Measurements from ENCODE around the gene TSPAN18.

The TSPAN18 gene

GRCh38 chr11:44797051-44797450, 70.3 kb downstream of the TSPAN18 start:
- TF ChIP-seq CTCF (IDR thresholded peaks at IDR 0.05; ENCODE audit: borderline replicate concordance, insufficient read depth, low read depth, low read length): no peak
- H3K4me3 ChIP-seq (ENCODE audit: low read depth, low read length): no peak overlapping the region

- H3K4me3 ChIP-seq (ENCODE audit: low read depth, low read length): no peak overlapping the region
- TF ChIP-seq CTCF (IDR thresholded peaks at IDR 0.05; ENCODE audit: borderline replicate concordance, insufficient read depth, low read depth, low read length): no peak
Observed at GRCh38 chr11:44797886-44798606, 71.3 kb downstream of the TSPAN18 start.

DNA sequence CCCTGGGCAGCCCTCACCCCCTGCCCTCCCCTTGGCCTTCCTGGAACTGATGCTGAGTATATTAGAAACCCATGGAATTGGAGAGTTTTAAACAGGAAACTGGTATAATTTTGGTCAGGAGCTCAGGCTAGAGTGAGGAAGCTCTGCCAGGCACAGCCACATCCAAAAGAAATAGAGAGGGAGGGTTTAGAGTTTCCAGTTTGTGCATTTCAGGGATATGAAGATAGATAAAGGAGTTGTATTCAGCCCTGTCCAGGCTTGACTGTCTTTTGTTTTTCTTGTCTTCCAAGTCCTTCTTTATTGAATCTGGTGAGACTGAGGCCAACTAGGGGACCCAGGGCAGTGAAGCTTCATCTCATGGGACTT, 71.8 kb downstream of the TSPAN18 start:
- H3K4me3 ChIP-seq (ENCODE audit: low read depth, low read length): no peak overlapping the region
- no peak for TF ChIP-seq CTCF (IDR thresholded peaks at IDR 0.05; ENCODE audit: borderline replicate concordance, insufficient read depth, low read depth, low read length)

- no peak for TF ChIP-seq CTCF (IDR thresholded peaks at IDR 0.05; ENCODE audit: borderline replicate concordance, insufficient read depth, low read depth, low read length)
- no peak overlapping the region for H3K4me3 ChIP-seq (ENCODE audit: low read depth, low read length)
Observed at GRCh38 chr11:44799012-44799411, 72.2 kb downstream of the TSPAN18 start.

- TF ChIP-seq CTCF (IDR thresholded peaks at IDR 0.05; ENCODE audit: borderline replicate concordance, insufficient read depth, low read depth, low read length): no peak
- no peak overlapping the region for H3K4me3 ChIP-seq (ENCODE audit: low read depth, low read length)
Observed at GRCh38 chr11:44802347-44802746, 75.6 kb downstream of the TSPAN18 start.

- TF ChIP-seq CTCF (IDR thresholded peaks at IDR 0.05; ENCODE audit: borderline replicate concordance, insufficient read depth, low read depth, low read length): no peak
Observed at GRCh38 chr11:44803009-44803408, 76.2 kb downstream of the TSPAN18 start.

More at GRCh38 chr11:44803009-44803408, 76.2 kb downstream of the TSPAN18 start:
- H3K4me3 ChIP-seq (ENCODE audit: low read depth, low read length): no peak overlapping the region
